Measurements from ENCODE around the gene LANCL2. TPM values are rescaled to one million over a fixed set of nuclear protein-coding genes. Genes with fewer than 3 reads are reported as not detected.
"Not testable (repeated sequence)": the region's sequence is repeated elsewhere in the genome, so short reads cannot be mapped to it uniquely, and the experiment has no call there.

Gene LANCL2
- polyA plus RNA-seq, 2 donors, result 6.8 to 11.7 TPM

- no peaks in the 10 kb centered on the region for H3K27me3 ChIP-seq (ENCODE audit: control insufficient read depth in 1 of 2, insufficient read depth in 2 of 2, low read length in 2 of 2)
- H3K4me1 ChIP-seq (ENCODE audit: control insufficient read depth in 2 of 2, insufficient read depth in 2 of 2, low read length in 1 of 2), result no peaks in the 10 kb centered on the region
- no peaks in the 10 kb centered on the region for H3K9me3 ChIP-seq (ENCODE audit: control insufficient read depth in 2 of 2, insufficient read depth in 1 of 2, low read depth in 1 of 2, low read length in 1 of 2)
- 92% methylated on average over 11 of the region's 11 CpGs for WGBS, 2 donors
- no peak overlapping the region for H3K27ac ChIP-seq (ENCODE audit: low read depth in 2 of 2, low read length in 1 of 2)
- H3K36me3 ChIP-seq (ENCODE audit: control insufficient read depth in 2 of 2, insufficient read depth in 2 of 2, low read length in 1 of 2), result peaks cover 2 to 3% of the 10 kb centered on the region in 2 donors
- no peak overlapping the region for H3K4me3 ChIP-seq (ENCODE audit: low read depth in 1 of 2, low read length in 2 of 2)
Observed at GRCh38 chr7:55396233-55396785, 31.2 kb downstream of the LANCL2 start.

- 93 to 96% methylated on average over 3 of the region's 3 CpGs for WGBS, 2 donors
- Histone ChIP-seq H3K9me3 (ENCODE audit: control insufficient read depth in 2 of 2, insufficient read depth in 1 of 2, low read depth in 1 of 2, low read length in 1 of 2) (no peaks in the 10 kb centered on the region), H3K27me3 (ENCODE audit: control insufficient read depth in 1 of 2, insufficient read depth in 2 of 2, low read length in 2 of 2) (no peaks in the 10 kb centered on the region), H3K27ac (ENCODE audit: low read depth in 2 of 2, low read length in 1 of 2) (no peak overlapping the region), H3K36me3 (ENCODE audit: control insufficient read depth in 2 of 2, insufficient read depth in 2 of 2, low read length in 1 of 2) (peaks cover 2 to 3% of the 10 kb centered on the region in 2 donors), H3K4me1 (ENCODE audit: control insufficient read depth in 2 of 2, insufficient read depth in 2 of 2, low read length in 1 of 2) (no peaks in the 10 kb centered on the region), H3K4me3 (ENCODE audit: low read depth in 1 of 2, low read length in 2 of 2) (no peak overlapping the region)
Observed at GRCh38 chr7:55397617-55398016, 32.5 kb downstream of the LANCL2 start.

- H3K36me3 ChIP-seq (ENCODE audit: control insufficient read depth in 2 of 2, insufficient read depth in 2 of 2, low read length in 1 of 2), result peaks cover 3 to 5% of the 10 kb centered on the region in 2 donors
- no peak overlapping the region for H3K27ac ChIP-seq (ENCODE audit: low read depth in 2 of 2, low read length in 1 of 2)
- WGBS, 2 donors, result 82 to 90% methylated on average over 2 of the region's 2 CpGs
- H3K27me3 ChIP-seq (ENCODE audit: control insufficient read depth in 1 of 2, insufficient read depth in 2 of 2, low read length in 2 of 2), result no peaks in the 10 kb centered on the region
- H3K4me3 ChIP-seq (ENCODE audit: low read depth in 1 of 2, low read length in 2 of 2), result no peak overlapping the region
- H3K4me1 ChIP-seq (ENCODE audit: control insufficient read depth in 2 of 2, insufficient read depth in 2 of 2, low read length in 1 of 2), result no peaks in the 10 kb centered on the region
- no peaks in the 10 kb centered on the region for H3K9me3 ChIP-seq (ENCODE audit: control insufficient read depth in 2 of 2, insufficient read depth in 1 of 2, low read depth in 1 of 2, low read length in 1 of 2)
Observed at GRCh38 chr7:55400191-55400590, 35.1 kb downstream of the LANCL2 start.

GRCh38 chr7:55402506-55402905 lies 37.4 kb downstream of the LANCL2 start:
- not testable (repeated sequence) for H3K9me3 ChIP-seq (ENCODE audit: control insufficient read depth in 2 of 2, insufficient read depth in 1 of 2, low read depth in 1 of 2, low read length in 1 of 2); H3K4me3 ChIP-seq (ENCODE audit: low read depth in 1 of 2, low read length in 2 of 2); H3K4me1 ChIP-seq (ENCODE audit: control insufficient read depth in 2 of 2, insufficient read depth in 2 of 2, low read length in 1 of 2); H3K36me3 ChIP-seq (ENCODE audit: control insufficient read depth in 2 of 2, insufficient read depth in 2 of 2, low read length in 1 of 2); H3K27me3 ChIP-seq (ENCODE audit: control insufficient read depth in 1 of 2, insufficient read depth in 2 of 2, low read length in 2 of 2); H3K27ac ChIP-seq (ENCODE audit: low read depth in 2 of 2, low read length in 1 of 2)
- WGBS, 2 donors, result 87 to 94% methylated on average over 3 to 34 of the region's 35 CpGs

- H3K9me3 ChIP-seq (ENCODE audit: control insufficient read depth in 2 of 2, insufficient read depth in 1 of 2, low read depth in 1 of 2, low read length in 1 of 2), result no peaks in the 10 kb centered on the region
- no peak overlapping the region for H3K4me3 ChIP-seq (ENCODE audit: low read depth in 1 of 2, low read length in 2 of 2)
- H3K4me1 ChIP-seq (ENCODE audit: control insufficient read depth in 2 of 2, insufficient read depth in 2 of 2, low read length in 1 of 2), result no peaks in the 10 kb centered on the region
- WGBS, 2 donors, result 67 to 91% methylated on average over 16 of the region's 16 CpGs
- H3K27me3 ChIP-seq (ENCODE audit: control insufficient read depth in 1 of 2, insufficient read depth in 2 of 2, low read length in 2 of 2), result no peaks in the 10 kb centered on the region
- H3K27ac ChIP-seq (ENCODE audit: low read depth in 2 of 2, low read length in 1 of 2), result no peak overlapping the region
- peaks cover 0 to 3% of the 10 kb centered on the region in 2 donors for H3K36me3 ChIP-seq (ENCODE audit: control insufficient read depth in 2 of 2, insufficient read depth in 2 of 2, low read length in 1 of 2)
Observed at GRCh38 chr7:55405856-55406541, 40.9 kb downstream of the LANCL2 start.

- WGBS, 2 donors, result 66 to 72% methylated on average over 3 of the region's 3 CpGs
- Histone ChIP-seq H3K27me3 (ENCODE audit: control insufficient read depth in 1 of 2, insufficient read depth in 2 of 2, low read length in 2 of 2) (no peaks in the 10 kb centered on the region), H3K4me1 (ENCODE audit: control insufficient read depth in 2 of 2, insufficient read depth in 2 of 2, low read length in 1 of 2) (no peaks in the 10 kb centered on the region), H3K27ac (ENCODE audit: low read depth in 2 of 2, low read length in 1 of 2) (no peak overlapping the region), H3K9me3 (ENCODE audit: control insufficient read depth in 2 of 2, insufficient read depth in 1 of 2, low read depth in 1 of 2, low read length in 1 of 2) (no peaks in the 10 kb centered on the region), H3K36me3 (ENCODE audit: control insufficient read depth in 2 of 2, insufficient read depth in 2 of 2, low read length in 1 of 2) (peaks cover 0 to 3% of the 10 kb centered on the region in 2 donors), H3K4me3 (ENCODE audit: low read depth in 1 of 2, low read length in 2 of 2) (no peak overlapping the region)
Observed at GRCh38 chr7:55409482-55410225, 44.5 kb downstream of the LANCL2 start.

- 81 to 82% methylated on average over 4 of the region's 4 CpGs for WGBS, 2 donors
- Histone ChIP-seq H3K36me3 (ENCODE audit: control insufficient read depth in 2 of 2, insufficient read depth in 2 of 2, low read length in 1 of 2) (no peaks in the 10 kb centered on the region), H3K27me3 (ENCODE audit: control insufficient read depth in 1 of 2, insufficient read depth in 2 of 2, low read length in 2 of 2) (no peaks in the 10 kb centered on the region)
Observed at GRCh38 chr7:55410667-55411239, 45.6 kb downstream of the LANCL2 start.

GRCh38 chr7:55411844-55412243 lies 46.7 kb downstream of the LANCL2 start:
- no peaks in the 10 kb centered on the region for H3K27me3 ChIP-seq (ENCODE audit: control insufficient read depth in 1 of 2, insufficient read depth in 2 of 2, low read length in 2 of 2)
- no peak overlapping the region for H3K27ac ChIP-seq (ENCODE audit: low read depth in 2 of 2, low read length in 1 of 2)
- WGBS, 2 donors, result 92 to 96% methylated on average over 12 of the region's 12 CpGs
- no peaks in the 10 kb centered on the region for H3K4me1 ChIP-seq (ENCODE audit: control insufficient read depth in 2 of 2, insufficient read depth in 2 of 2, low read length in 1 of 2)
- H3K4me3 ChIP-seq (ENCODE audit: low read depth in 1 of 2, low read length in 2 of 2), result no peak overlapping the region
- no peaks in the 10 kb centered on the region for H3K9me3 ChIP-seq (ENCODE audit: control insufficient read depth in 2 of 2, insufficient read depth in 1 of 2, low read depth in 1 of 2, low read length in 1 of 2)
- no peaks in the 10 kb centered on the region for H3K36me3 ChIP-seq (ENCODE audit: control insufficient read depth in 2 of 2, insufficient read depth in 2 of 2, low read length in 1 of 2)

More at GRCh38 chr7:55410667-55411239, 45.6 kb downstream of the LANCL2 start:
- Histone ChIP-seq H3K9me3 (ENCODE audit: control insufficient read depth in 2 of 2, insufficient read depth in 1 of 2, low read depth in 1 of 2, low read length in 1 of 2) (no peaks in the 10 kb centered on the region), H3K4me3 (ENCODE audit: low read depth in 1 of 2, low read length in 2 of 2) (no peak overlapping the region), H3K4me1 (ENCODE audit: control insufficient read depth in 2 of 2, insufficient read depth in 2 of 2, low read length in 1 of 2) (no peaks in the 10 kb centered on the region), H3K27ac (ENCODE audit: low read depth in 2 of 2, low read length in 1 of 2) (no peak overlapping the region)

GRCh38 chr7:55413442-55413841 lies 48.3 kb downstream of the LANCL2 start:
- Histone ChIP-seq H3K9me3 (ENCODE audit: control insufficient read depth in 2 of 2, insufficient read depth in 1 of 2, low read depth in 1 of 2, low read length in 1 of 2) (no peaks in the 10 kb centered on the region), H3K27me3 (ENCODE audit: control insufficient read depth in 1 of 2, insufficient read depth in 2 of 2, low read length in 2 of 2) (no peaks in the 10 kb centered on the region), H3K36me3 (ENCODE audit: control insufficient read depth in 2 of 2, insufficient read depth in 2 of 2, low read length in 1 of 2) (no peaks in the 10 kb centered on the region), H3K4me1 (ENCODE audit: control insufficient read depth in 2 of 2, insufficient read depth in 2 of 2, low read length in 1 of 2) (no peaks in the 10 kb centered on the region), H3K27ac (ENCODE audit: low read depth in 2 of 2, low read length in 1 of 2) (no peak overlapping the region), H3K4me3 (ENCODE audit: low read depth in 1 of 2, low read length in 2 of 2) (no peak overlapping the region)
- 75 to 92% methylated on average over 3 of the region's 3 CpGs for WGBS, 2 donors
